HepG2 (cell line): Measurements from ENCODE around the gene ZNF74. TPM values are rescaled to one million over a fixed set of nuclear protein-coding genes. Genes with fewer than 3 reads are reported as not detected.

Source experiments
- ATAC-seq: fragments of 200-7000 bp; cut with Tn5 transposase; 3 replicates; pipeline ENCODE4 v1.9.1; 2020; ENCODE audit warnings: mild to moderate bottlenecking, moderate library complexity
- BruUV-seq: library from RNA; stranded (reverse); fragments of 400-500 nt; replicated peaks from 2 replicates; lab custom pipeline; 2021; lab: Mats Ljungman, UMichigan
- CTCF ChIA-PET: fragments of 300-600 bp; formaldehyde crosslinking; extraction: SDS; loops from one replicate; lab custom pipeline; 2021; ENCODE audit warnings: low total read pairs, inconsistent platforms, low intra/inter-chr PET ratio; lab: Yijun Ruan, JAX
- POLR2A ChIA-PET: fragments of 350-600 bp; sonication (Branson Sonifier 250); formaldehyde crosslinking; loops from one replicate; lab custom pipeline; 2020; ENCODE audit warnings: antibody characterized with exemption, inconsistent platforms; lab: Yijun Ruan, JAX
- DNase-seq: peaks from one replicate; pipeline ENCODE4 v3.0.0-alpha.2; 2015; ENCODE audit warnings: low spot score
- FAIRE-seq: peaks from 3 replicates; lab custom pipeline; 2011; peaks lifted over from hg19 to GRCh38; lab: Jason Lieb, UNC
- H2AFZ ChIP-seq: one replicate; pipeline ENCODE4 v1.6.1; 2011; ENCODE audit warnings: low read length, inconsistent platforms
- H3K27ac ChIP-seq: fragments of 300-600 bp; 3 replicates; pipeline ENCODE4 v1.8.0; 2011; ENCODE audit warnings: mixed run types, mild to moderate bottlenecking, mixed read lengths, low read length, inconsistent platforms; ENCODE audit not compliant: insufficient read depth; ENCODE audit errors: extremely low read length
- H3K27me3 ChIP-seq, 2 experiments: fragments of 200-600 bp in 1 of 2; 2 replicates in 1 of 2; 3 replicates in 1 of 2; pipeline versions ENCODE4 v1.6.0 to v1.8.0; 2011; ENCODE audit warnings: low read length in 2 of 2, mild to moderate bottlenecking in 2 of 2, moderate library complexity in 2 of 2, inconsistent platforms in 1 of 2; ENCODE audit not compliant: insufficient read depth in 2 of 2, control insufficient read depth in 1 of 2
- H3K36me3 ChIP-seq, 2 experiments: fragments of 200-600 bp in 1 of 2; replicated peaks in 1 of 2; 2 replicates in 1 of 2; 3 replicates in 1 of 2; pipeline versions ENCODE4 v1.5.1 to v1.8.0; 2011; ENCODE audit warnings: low read length in 2 of 2, inconsistent platforms in 1 of 2; ENCODE audit not compliant: insufficient read depth in 2 of 2, control insufficient read depth in 1 of 2
- H3K4me1 ChIP-seq: 2 replicates; pipeline ENCODE4 v1.5.1; 2012; ENCODE audit warnings: low read length, inconsistent platforms; ENCODE audit not compliant: insufficient read depth
- H3K4me2 ChIP-seq: 2 replicates; pipeline ENCODE4 v1.6.0; 2011; ENCODE audit warnings: low read depth, low read length, inconsistent platforms
- H3K4me3 ChIP-seq, 3 experiments: fragments of 200-600 bp in 1 of 3; sonication (generic), shearing (Covaris generic) in 1 of 3; replicated peaks in 1 of 3; 2 replicates each; pipeline ENCODE4 v1.5.1; 2011 to 2016; ENCODE audit warnings: low read length in 3 of 3, inconsistent platforms in 2 of 3, low read depth in 2 of 3, mild to moderate bottlenecking in 2 of 3, control low read depth in 1 of 3, mixed read lengths in 1 of 3; ENCODE audit not compliant: insufficient read depth in 1 of 3
- H3K79me2 ChIP-seq: one replicate; pipeline ENCODE4 v1.6.1; 2011; ENCODE audit warnings: low read length, inconsistent platforms; ENCODE audit not compliant: insufficient read depth
- H3K9ac ChIP-seq: 2 replicates; pipeline ENCODE4 v1.6.0; 2011; ENCODE audit warnings: mild to moderate bottlenecking, low read depth, low read length, inconsistent platforms; ENCODE audit not compliant: insufficient read depth
- H3K9me3 ChIP-seq: 2 replicates; pipeline ENCODE4 v1.5.1; 2012; ENCODE audit warnings: mild to moderate bottlenecking, low read length
- H4K20me1 ChIP-seq: 2 replicates; pipeline ENCODE4 v1.6.0; 2011; ENCODE audit warnings: inconsistent platforms, mild to moderate bottlenecking, low read length, moderate library complexity; ENCODE audit not compliant: insufficient read depth
- AGO2 ChIP-seq: fragments of 200-400 bp; formaldehyde crosslinking; optimal IDR thresholded peaks from 2 replicates; pipeline ENCODE3; 2017; ENCODE audit warnings: mild to moderate bottlenecking, low read depth, low read length, moderate library complexity
- CEBPB ChIP-seq: IDR thresholded peaks from 2 replicates; pipeline ENCODE4 v1.6.1; 2011; ENCODE audit warnings: low read depth, low read length, improper control_type of control experiment, borderline replicate concordance
- GATAD2A ChIP-seq: IDR thresholded peaks from 2 replicates; pipeline ENCODE4 v1.6.1; 2016
- HNF4A ChIP-seq: sonication (generic); formaldehyde crosslinking; IDR thresholded peaks from 2 replicates; pipeline ENCODE4 v1.4.0; 2020; ENCODE audit warnings: missing genetic modification reagents
- HNF4G ChIP-seq, 2 experiments: sonication (generic) in 1 of 2; formaldehyde crosslinking in 1 of 2; IDR thresholded peaks; 2 replicates each; pipeline versions ENCODE4 v1.4.0 to v1.6.1; 2011 to 2020; ENCODE audit warnings: borderline replicate concordance in 2 of 2, low read depth in 2 of 2, mild to moderate bottlenecking in 2 of 2, low read length in 1 of 2, missing genetic modification reagents in 1 of 2, moderate library complexity in 1 of 2
- JARID2 ChIP-seq: sonication (generic); formaldehyde crosslinking; IDR thresholded peaks from 2 replicates; pipeline ENCODE4 v1.8.1; 2023; ENCODE audit warnings: missing genetic modification reagents, inconsistent platforms; ENCODE audit not compliant: insufficient replicate concordance
- LCORL ChIP-seq, 2 experiments: fragments of 450-650 bp in 1 of 2; sonication (generic) in 1 of 2; formaldehyde crosslinking in 1 of 2; IDR thresholded peaks; 2 replicates each; pipeline versions ENCODE4 v1.5.0 to v1.6.1; 2017 to 2020; ENCODE audit warnings: antibody characterized with exemption in 1 of 2, missing genetic modification reagents in 1 of 2
- SNAPC2 ChIP-seq: sonication (generic); formaldehyde crosslinking; IDR thresholded peaks from 2 replicates; pipeline ENCODE4 v1.8.1; 2022; ENCODE audit warnings: mild to moderate bottlenecking, missing genetic modification reagents
- TBL1XR1 ChIP-seq: fragments of 150-350 bp; IDR thresholded peaks from 2 replicates; pipeline ENCODE4 v1.6.1; 2014; ENCODE audit warnings: borderline replicate concordance, low read length; ENCODE audit not compliant: partially characterized antibody
- WGBS: methylation state at CpG from one replicate; pipeline ENCODE4 v1.1.6; 2017; ENCODE audit warnings: low lambda C conversion rate; 5-methylcytosine and 5-hydroxymethylcytosine counted together
- in situ Hi-C: cut with HindIII; loops from 2 replicates; pipeline ENCODE4 v1.10.0; 2017; ENCODE audit warnings: low pct_unique_long_range_greater_than_20kb; ENCODE audit not compliant: extremely low pct_ligation_motif_present
- intact Hi-C: fragments of 100-400 bp; cut with micrococcal nuclease; formaldehyde crosslinking; loops from one replicate; pipeline ENCODE4 v1.10.0; 2022; ENCODE audit not compliant: unreplicated experiment
- polyA plus RNA-seq, 8 experiments: library from polyadenylated mRNA; depleted of rRNA in 3 of 8; stranded (reverse) in 7 of 8; unstranded in 1 of 8; fragments of >200 nt; fragmentation: Illumina TruSeq in 4 of 8; extraction: Trizol in 4 of 8; gene quantifications; 2 replicates each; pipeline versions ENCODE4 v1.2.1 to v1.2.3, GENCODE V29; 2011 to 2016; ENCODE audit warnings: low read depth in 4 of 8, missing spikeins in 1 of 8, mixed read lengths in 1 of 8; ENCODE audit not compliant: insufficient read depth in 1 of 8
- total RNA-seq, 5 experiments: library from RNA; depleted of rRNA; stranded (reverse); fragments of >200 nt; fragmentation: Illumina TruSeq; extraction: Trizol; gene quantifications; 2 replicates each; pipeline ENCODE4 v1.2.3, GENCODE V29; 2016; ENCODE audit warnings: low read depth in 1 of 5
- TF ChIP-seq, protein P1 (sequence below): sonication (generic); formaldehyde crosslinking; IDR thresholded peaks from 2 replicates; pipeline ENCODE4 v1.8.0; 2022; ENCODE audit warnings: mild to moderate bottlenecking, missing genetic modification reagents, moderate library complexity

Gene ZNF74
- total and polyA plus RNA-seq, 2 of the 13 experiments (the other 11 are each of a cell fraction or from before 2014, with no cell fraction given) = 6.3 to 9.1 TPM

DNA sequence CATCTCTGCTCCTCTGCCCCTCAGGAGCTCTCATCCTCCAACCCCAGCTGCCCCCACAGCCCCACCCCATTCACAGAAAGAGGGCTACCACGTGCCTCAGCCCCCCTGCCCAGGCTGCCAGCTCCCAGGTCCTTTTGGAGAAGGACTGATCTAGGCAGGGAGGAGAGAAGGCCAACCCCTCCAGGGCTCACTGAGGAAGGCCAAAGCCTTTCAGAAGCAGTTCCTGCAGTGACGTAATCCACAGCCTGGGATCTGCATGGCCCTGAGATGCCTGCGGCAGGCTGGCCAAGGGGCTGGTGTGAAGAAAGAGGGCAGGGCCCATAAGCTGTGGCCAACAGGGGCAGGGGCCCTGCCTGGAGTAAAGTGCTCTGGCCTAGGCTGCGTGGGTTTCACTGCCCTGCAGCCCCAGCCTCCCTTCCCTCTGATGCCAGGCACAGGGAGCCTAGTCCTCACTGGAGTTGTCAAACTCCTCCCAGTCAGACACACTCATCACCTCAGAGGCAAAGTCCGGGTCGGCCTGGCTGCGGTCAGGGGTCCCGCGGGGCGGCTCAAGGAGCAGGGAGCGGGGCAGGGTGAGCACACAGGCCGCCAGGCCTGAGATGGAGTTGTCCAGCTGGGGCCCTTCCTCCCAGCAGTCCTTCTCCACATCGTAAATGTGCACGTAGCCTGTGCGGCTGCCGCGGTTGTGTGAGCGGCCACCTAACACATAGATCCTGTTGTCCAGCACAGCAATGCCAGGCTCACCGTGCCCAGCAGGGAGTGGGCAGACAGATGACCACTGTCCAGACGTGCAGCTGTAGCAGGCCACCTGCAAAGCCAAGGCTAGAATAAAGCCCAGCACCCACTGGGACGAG lies 47.9 kb downstream of the ZNF74 start (continued):
- TF ChIP-seq HNF4G (IDR thresholded peaks at IDR 0.05; ENCODE audit: borderline replicate concordance, low read depth, low read length) (peak; percentile 66), HNF4G (CRISPR knock-in tag; IDR thresholded peaks at IDR 0.05; ENCODE audit: borderline replicate concordance, low read depth) (no peak), HNF4A (CRISPR knock-in tag) (peak; percentile 79), AGO2 (peak; percentile 17), LCORL (IDR thresholded peaks at IDR 0.05) (no peak), LCORL (CRISPR knock-in tag; IDR thresholded peaks at IDR 0.05) (0 out of 2 replicates have a peak, but pooled peaks have one; percentile 36), JARID2 (CRISPR knock-in tag) (no peak), GATAD2A (0 out of 2 replicates have a peak, but pooled peaks have one; percentile 15), CEBPB (0 out of 2 replicates have a peak, but pooled peaks have one; percentile 33), TBL1XR1 (no peak)
- TF ChIP-seq, protein P1, sequence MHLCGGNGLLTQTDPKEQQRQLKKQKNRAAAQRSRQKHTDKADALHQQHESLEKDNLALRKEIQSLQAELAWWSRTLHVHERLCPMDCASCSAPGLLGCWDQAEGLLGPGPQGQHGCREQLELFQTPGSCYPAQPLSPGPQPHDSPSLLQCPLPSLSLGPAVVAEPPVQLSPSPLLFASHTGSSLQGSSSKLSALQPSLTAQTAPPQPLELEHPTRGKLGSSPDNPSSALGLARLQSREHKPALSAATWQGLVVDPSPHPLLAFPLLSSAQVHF (CRISPR knock-in tag) = no peak

DNA sequence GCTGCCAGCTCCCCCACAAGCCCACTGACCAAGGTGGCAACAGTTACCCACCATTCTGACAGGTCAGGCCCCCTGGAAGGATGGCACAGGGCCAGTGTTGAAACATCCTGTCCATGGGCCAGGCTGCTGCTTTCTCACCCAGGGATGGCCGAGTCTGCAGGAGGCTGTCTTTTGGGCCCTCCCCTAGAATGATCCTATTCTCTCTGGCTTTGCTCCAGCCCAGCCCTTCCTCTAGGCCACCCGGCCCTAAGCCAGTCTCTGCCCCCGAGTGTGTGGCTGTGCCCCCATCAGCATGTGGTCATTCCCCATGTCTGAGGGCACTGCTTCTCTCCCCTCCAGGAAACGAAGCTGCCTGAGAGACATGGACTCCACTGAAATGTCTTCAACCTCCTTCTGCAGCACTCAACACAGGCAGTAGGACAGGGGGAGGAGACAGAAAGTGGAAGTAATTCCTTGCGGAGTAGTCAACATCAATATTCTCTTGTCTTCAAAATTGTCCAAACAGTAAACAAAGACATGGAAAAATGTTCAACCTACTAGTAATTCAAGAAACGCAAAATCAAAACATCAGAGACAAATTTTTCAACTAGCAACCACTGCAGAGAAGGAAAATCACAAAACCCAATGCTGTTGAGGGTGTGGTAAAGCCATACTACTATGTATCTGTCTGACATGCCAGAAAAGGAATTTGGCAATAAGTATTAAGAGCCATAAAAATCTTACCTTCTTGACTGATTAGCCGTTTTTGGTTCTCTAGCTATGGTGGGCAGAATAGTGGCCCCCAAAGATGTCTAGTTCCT lies 48.7 kb downstream of the ZNF74 start:
- Histone ChIP-seq H3K36me3 (peaks cover 2 to 4% of the 10 kb centered on the region in 2 experiments; a peak in 2 of 5 replicates), H3K9ac (no peak overlapping the region), H3K9me3 (no peaks in the 10 kb centered on the region), H3K4me1 (peaks cover 29% of the 10 kb centered on the region), H3K79me2 (no peaks in the 10 kb centered on the region), H3K27ac (no peak overlapping the region), H3K27me3 (no peaks in the 10 kb centered on the region), H2AFZ (no peak overlapping the region), H3K4me2 (no peak overlapping the region), H4K20me1 (no peaks in the 10 kb centered on the region), H3K4me3 (no peak overlapping the region)
- no peak for TF ChIP-seq SNAPC2 (CRISPR knock-in tag)
- in situ Hi-C loops = no loop called here
- POLR2A ChIA-PET = no interaction called here
- ATAC-seq (no peak), DNase-seq (no peak), FAIRE-seq (no peak)
- intact Hi-C loops = no loop called here
- CTCF ChIA-PET = no interaction called here
- 95% methylated on average over 6 of the region's 7 CpGs for WGBS
- BruUV-seq = no TSS peak
